Retinal pigment epithelial cell (primary cell): ENCODE measurements around the gene KRTAP5-11.
"Not testable (repeated sequence)": the region's sequence is repeated elsewhere in the genome, so short reads cannot be mapped to it uniquely, and the experiment has no call there.

Experiments
- DNase-seq: peaks from one replicate; pipeline ENCODE4 v3.0.0-alpha.2; 2010; ENCODE audit warnings: low read depth
- H3K4me3 ChIP-seq: 2 replicates; pipeline ENCODE4 v1.5.1; 2011; ENCODE audit warnings: mild to moderate bottlenecking, low read length, control low read depth, moderate library complexity
- CTCF ChIP-seq: conservative IDR thresholded peaks from 2 replicates; pipeline ENCODE4 v1.5.1; 2011; ENCODE audit warnings: low read depth, low read length, control low read depth, inconsistent platforms

The KRTAP5-11 gene

GRCh38 chr11:71542879-71543777 lies 39.5 kb downstream of the KRTAP5-11 start:
- no peak for DNase-seq
- H3K4me3 ChIP-seq, result no peak overlapping the region
- no peak for TF ChIP-seq CTCF

GRCh38 chr11:71542382-71542781 lies 40.3 kb downstream of the KRTAP5-11 start:
- no peak for TF ChIP-seq CTCF
- no peak overlapping the region for H3K4me3 ChIP-seq
- DNase-seq, result no peak

DNA sequence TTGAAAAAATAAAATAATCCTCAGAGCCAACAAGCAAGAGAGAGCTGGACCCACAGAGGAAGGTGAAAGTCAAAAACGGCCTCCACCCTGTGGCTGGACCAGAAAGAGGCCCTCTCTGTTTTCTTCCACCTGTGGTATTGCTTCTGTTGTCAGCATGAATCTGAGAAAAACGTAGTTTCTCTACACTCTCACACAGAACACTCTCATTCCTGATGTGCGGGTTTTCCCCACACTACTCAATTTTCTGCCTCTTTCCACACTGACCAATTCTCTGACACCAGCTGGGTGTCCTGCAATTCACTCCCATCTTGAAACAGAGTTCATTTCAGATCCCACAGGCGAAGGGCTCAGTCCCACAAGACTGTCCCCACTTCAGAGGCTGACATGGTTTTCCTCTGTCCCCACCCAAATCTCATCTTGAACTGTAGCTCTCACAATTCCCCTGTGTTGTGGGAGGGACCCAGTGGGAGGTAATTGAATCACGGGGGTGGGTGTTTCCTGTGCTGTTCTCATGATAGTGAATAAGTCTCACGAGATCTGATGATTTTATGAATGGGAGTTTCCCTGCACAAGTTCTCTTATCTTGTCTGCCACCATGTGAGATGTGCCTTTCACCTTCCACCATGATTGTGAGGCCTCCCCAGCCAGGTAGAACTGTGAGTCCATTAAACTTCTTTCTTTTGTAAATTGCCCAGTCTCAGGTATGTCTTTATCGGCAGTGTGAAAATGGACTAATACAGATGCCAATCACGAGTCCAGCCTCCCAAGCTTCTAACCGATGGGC lies 42.0 kb downstream of the KRTAP5-11 start:
- not testable (repeated sequence) for DNase-seq, H3K4me3 ChIP-seq

- H3K4me3 ChIP-seq, DNase-seq: not testable (repeated sequence)
These were observed 42.7 kb downstream of the KRTAP5-11 start for GRCh38 chr11:71539971-71540370.

DNA sequence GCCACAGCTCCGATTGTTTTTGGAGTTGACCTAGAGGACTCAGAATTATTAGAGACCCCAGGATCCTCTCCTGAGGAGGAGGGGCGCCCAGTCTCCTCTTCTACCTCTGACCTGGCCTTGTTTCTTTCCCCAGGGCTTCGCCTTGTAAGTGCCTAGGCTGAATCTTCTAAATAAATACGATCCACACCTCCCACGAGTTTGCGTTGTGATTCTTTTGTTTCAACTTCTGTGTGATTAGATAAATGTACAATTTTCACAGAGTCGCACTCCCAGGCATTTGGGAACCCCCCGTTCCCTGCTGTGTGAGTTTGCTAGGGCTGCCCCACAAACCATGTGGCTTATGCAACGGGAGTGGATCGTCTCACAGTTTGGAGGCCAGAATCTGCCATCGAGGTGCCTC lies 43.7 kb downstream of the KRTAP5-11 start:
- H3K4me3 ChIP-seq, result no peak overlapping the region
- TF ChIP-seq CTCF, result no peak
- DNase-seq, result no peak

DNA sequence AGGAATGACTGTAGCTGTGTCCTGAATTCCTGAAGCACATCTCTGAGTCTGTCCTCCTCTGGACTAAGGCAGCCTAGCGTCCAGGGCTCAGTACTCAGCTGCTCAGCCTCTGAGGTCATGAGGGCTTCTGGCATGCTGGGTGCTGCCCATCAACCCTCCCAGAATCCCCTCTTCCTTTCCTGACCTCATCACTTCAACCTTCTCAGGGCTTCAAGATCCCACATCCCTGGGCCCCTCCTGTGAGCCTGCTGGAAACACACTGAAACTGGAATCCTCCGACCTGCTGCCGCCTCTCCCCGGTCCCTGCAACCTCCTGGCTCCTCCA lies 44.0 kb downstream of the KRTAP5-11 start:
- TF ChIP-seq CTCF, result no peak
- H3K4me3 ChIP-seq, result no peak overlapping the region
- DNase-seq, result no peak

DNA sequence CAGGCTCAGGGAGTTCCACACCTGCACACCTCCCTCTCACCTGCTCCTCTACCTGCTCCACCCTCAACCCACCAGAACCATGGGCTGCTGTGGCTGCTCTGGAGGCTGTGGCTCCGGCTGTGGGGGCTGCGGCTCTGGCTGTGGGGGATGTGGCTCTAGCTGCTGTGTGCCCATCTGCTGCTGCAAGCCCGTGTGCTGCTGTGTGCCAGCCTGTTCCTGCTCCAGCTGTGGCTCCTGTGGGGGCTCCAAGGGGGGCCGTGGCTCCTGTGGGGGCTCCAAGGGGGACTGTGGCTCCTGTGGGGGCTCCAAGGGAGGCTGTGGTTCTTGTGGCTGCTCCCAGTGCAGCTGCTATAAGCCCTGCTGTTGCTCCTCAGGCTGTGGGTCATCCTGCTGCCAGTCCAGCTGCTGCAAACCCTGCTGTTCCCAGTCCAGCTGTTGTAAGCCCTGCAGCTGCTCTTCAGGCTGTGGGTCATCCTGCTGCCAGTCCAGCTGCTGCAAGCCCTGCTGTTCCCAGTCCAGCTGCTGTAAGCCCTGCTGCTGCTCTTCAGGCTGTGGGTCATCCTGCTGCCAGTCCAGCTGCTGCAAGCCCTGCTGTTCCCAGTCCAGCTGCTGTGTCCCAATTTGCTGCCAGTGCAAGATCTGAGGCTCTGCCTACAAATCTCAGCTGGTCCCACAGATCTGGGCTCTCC lies 44.6 kb downstream of the KRTAP5-11 start, which contains the start of gene KRTAP5-8:
KRTAP5-8 (plus strand) TSS at position 49 of the 689 bp plus-strand sequence; CDS start at position 80, 31 bp downstream.
- not testable (repeated sequence) for H3K4me3 ChIP-seq, DNase-seq

DNA sequence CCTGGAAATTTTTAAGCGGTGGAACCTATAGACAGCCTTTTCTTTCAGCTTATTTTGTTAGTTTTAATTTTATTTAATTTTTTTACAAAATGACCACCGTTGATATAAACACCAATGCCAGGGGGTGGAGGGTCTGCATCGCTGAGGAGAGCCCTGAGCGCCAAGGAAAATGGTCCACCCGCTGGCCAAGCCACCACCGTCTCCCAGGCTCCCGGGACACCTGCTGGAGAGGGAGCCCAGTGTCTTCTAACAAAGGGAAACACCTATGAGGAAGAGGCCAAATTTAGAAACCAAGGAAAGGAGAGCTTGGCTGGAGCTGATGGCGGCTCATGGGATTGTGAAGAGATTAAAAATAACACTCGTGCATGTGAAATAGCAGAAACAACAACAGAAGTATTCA lies 45.1 kb downstream of the KRTAP5-11 start:
- no peak for TF ChIP-seq CTCF
- H3K4me3 ChIP-seq, result no peak overlapping the region
- DNase-seq, result no peak
